ENCODE measurements around the gene PDE4D. TPM values are rescaled to one million over a fixed set of nuclear protein-coding genes. Genes with fewer than 3 reads are reported as not detected.

The PDE4D gene
- total RNA-seq, 1 experiment from 2014 or later = 11.6 TPM

DNA sequence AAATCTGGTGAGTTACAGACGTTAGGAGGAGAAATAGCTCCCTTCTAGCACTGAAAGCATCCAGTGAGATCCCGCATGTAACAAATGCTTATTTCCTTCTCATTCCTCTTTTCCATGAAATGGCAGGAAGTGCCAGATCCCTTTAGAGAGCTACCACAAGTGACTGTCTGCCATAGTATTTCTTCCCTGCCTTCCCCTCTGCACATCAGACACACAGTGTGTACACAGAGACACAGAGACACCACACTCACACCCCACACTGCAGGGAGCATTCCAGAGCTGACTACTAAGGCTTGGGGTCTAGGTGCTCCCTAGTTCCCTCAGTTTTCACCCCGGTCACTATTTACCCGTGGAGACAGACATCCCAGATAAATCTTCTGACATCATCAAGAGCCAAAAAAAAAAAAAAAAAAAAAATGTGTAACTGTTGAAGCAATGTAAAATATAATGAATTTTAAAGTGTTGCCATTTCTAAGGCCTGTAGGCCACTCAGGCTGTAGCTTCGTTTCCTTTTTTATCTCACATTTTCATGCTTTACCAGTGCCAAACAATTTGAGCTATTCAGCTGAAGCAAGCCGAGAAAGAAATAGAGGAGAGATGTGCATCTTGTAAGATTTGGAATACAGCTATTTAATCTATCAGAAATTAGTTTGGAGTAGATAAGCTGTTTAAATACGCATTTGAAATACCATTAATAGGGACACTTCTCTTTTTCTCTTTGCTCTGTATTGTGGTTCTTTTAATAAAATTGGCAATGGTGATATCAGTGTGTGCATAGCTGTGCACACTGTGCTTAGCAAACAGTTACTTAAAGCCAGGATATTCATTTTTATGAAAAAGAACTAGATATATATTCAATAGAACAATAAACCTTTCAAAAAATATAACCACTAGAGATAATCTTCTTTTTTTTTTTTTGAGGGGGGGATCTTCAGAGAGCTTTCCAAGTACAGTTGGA, 405.5 kb downstream of the PDE4D start:
- TF ChIP-seq CTCF (IDR thresholded peaks at IDR 0.05; ENCODE audit: unreplicated experiment) = no peak
- DNase-seq = no peak
- intact Hi-C loops (cut with micrococcal nuclease; ENCODE audit: unreplicated experiment) = no loop called here
- peaks cover 11% of the 10 kb centered on the region for H3K4me1 Mint-ChIP-seq (ENCODE audit: low read depth, unreplicated experiment)
- CTCF ChIA-PET = interaction anchor here (0.7 to 1.5 kb wide), 3 partner anchors 8 to 34 kb away, joined by 3 to 8 read pairs (median 4); no protein-coding TSS in a partner anchor
- H3K9me3 Mint-ChIP-seq (ENCODE audit: low read depth, unreplicated experiment) = no peaks in the 10 kb centered on the region
- H3K27ac Mint-ChIP-seq (ENCODE audit: unreplicated experiment) = no peak overlapping the region
- BruUV-seq (replicated peaks) = no TSS peak
- no peak overlapping the region for H3K4me3 Mint-ChIP-seq (ENCODE audit: low read depth, unreplicated experiment)
- H3K36me3 Mint-ChIP-seq (ENCODE audit: insufficient read depth, unreplicated experiment) = no peaks in the 10 kb centered on the region
- no peaks in the 10 kb centered on the region for H3K27me3 Mint-ChIP-seq (ENCODE audit: unreplicated experiment)

DNA sequence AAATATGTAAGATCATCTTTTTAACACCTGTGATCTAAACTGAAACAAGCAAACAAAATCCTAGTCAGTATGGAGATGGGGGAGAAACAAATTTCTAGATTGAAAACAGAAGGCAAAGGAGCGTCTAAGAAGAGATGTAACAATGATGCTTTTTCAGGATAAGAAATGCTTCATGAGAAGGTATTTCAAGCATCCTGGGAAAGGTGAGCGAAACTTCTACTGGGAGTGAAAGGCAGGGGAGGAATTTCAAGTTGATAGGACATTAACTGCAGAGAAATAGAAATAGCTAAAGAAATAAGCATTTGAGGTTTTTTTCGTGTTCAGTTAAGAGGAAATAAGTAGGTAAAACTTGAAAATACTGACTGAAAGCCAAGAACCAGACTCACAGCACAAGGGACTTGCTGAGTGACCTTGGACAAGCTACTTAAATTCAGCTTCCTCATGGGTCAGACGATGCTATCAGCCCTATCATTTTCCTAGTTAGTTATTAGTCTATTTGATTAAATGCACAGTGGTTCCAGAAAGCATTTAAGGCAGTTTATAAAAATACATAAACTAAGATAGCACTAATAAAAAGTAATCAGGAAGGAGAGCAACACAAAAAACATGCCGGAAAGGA, 406.3 kb downstream of the PDE4D start:
- Mint-ChIP-seq H3K27me3 (ENCODE audit: unreplicated experiment) (no peaks in the 10 kb centered on the region), H3K9me3 (ENCODE audit: low read depth, unreplicated experiment) (no peaks in the 10 kb centered on the region), H3K27ac (ENCODE audit: unreplicated experiment) (no peak overlapping the region), H3K4me1 (ENCODE audit: low read depth, unreplicated experiment) (peaks cover 11% of the 10 kb centered on the region), H3K4me3 (ENCODE audit: low read depth, unreplicated experiment) (no peak overlapping the region), H3K36me3 (ENCODE audit: insufficient read depth, unreplicated experiment) (no peaks in the 10 kb centered on the region)
- BruUV-seq (replicated peaks) = no TSS peak
- CTCF ChIA-PET = interaction anchor here (1.5 kb wide), 1 partner anchor 10 kb away, joined by 3 read pairs; no protein-coding TSS in a partner anchor
- TF ChIP-seq CTCF (IDR thresholded peaks at IDR 0.05; ENCODE audit: unreplicated experiment) = no peak
- intact Hi-C loops (cut with micrococcal nuclease; ENCODE audit: unreplicated experiment) = no loop called here
- DNase-seq = no peak

GRCh38 chr5:59486508-59486907, 407.0 kb downstream of the PDE4D start:
- Mint-ChIP-seq H3K27ac (ENCODE audit: unreplicated experiment) (no peak overlapping the region), H3K4me1 (ENCODE audit: low read depth, unreplicated experiment) (peaks cover 11% of the 10 kb centered on the region), H3K27me3 (ENCODE audit: unreplicated experiment) (no peaks in the 10 kb centered on the region), H3K4me3 (ENCODE audit: low read depth, unreplicated experiment) (no peak overlapping the region), H3K36me3 (ENCODE audit: insufficient read depth, unreplicated experiment) (no peaks in the 10 kb centered on the region), H3K9me3 (ENCODE audit: low read depth, unreplicated experiment) (no peaks in the 10 kb centered on the region)
- no peak for DNase-seq
- CTCF ChIA-PET = no interaction called here
- TF ChIP-seq CTCF (IDR thresholded peaks at IDR 0.05; ENCODE audit: unreplicated experiment) = no peak
- no TSS peak for BruUV-seq (replicated peaks)
- intact Hi-C loops (cut with micrococcal nuclease; ENCODE audit: unreplicated experiment) = no loop called here

DNA sequence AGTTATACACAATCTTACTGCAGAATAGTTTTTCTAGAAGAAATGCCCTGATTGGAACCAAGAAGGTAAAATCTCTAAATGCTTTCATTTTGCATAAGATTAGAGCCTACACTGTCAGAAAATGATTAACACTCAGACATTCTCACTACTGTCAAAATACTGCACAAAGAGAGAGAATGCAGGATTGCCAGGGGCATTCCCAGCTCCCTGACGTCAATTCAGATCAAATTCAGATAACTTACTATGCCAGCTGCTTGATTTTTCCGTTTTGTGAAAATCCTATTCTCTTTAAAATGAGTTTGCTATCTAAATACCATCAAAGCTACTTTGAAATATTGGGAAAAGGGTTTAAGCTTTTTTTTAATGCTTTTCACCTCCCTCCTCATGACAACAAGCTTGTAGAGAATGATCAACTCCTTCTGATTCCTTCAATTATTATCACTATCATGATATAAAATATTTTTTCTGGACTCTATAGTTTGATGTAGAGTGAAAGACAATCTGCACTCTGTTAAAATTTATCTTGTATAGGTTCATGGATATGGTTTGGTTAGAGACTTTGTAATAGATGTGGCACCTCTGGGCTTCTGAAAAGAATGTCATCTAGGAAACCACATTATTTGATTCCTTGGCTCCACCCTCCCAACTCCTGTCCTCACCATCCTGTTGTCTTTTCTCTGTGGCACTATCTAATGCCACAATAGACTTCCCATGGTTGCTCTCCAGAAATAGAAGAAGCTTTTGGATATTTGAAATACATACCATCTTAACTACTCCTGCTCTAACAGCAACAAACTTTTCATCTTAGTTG, 407.7 kb downstream of the PDE4D start:
- intact Hi-C loops (cut with micrococcal nuclease; ENCODE audit: unreplicated experiment) = no loop called here
- CTCF ChIA-PET = no interaction called here
- DNase-seq = no peak
- H3K27me3 Mint-ChIP-seq (ENCODE audit: unreplicated experiment) = no peaks in the 10 kb centered on the region
- H3K27ac Mint-ChIP-seq (ENCODE audit: unreplicated experiment) = no peak overlapping the region
- H3K9me3 Mint-ChIP-seq (ENCODE audit: low read depth, unreplicated experiment) = no peaks in the 10 kb centered on the region
- peaks cover 11% of the 10 kb centered on the region for H3K4me1 Mint-ChIP-seq (ENCODE audit: low read depth, unreplicated experiment)
- H3K36me3 Mint-ChIP-seq (ENCODE audit: insufficient read depth, unreplicated experiment) = no peaks in the 10 kb centered on the region
- H3K4me3 Mint-ChIP-seq (ENCODE audit: low read depth, unreplicated experiment) = no peak overlapping the region
- BruUV-seq (replicated peaks) = no TSS peak
- TF ChIP-seq CTCF (IDR thresholded peaks at IDR 0.05; ENCODE audit: unreplicated experiment) = no peak

All from Calu3 (cell line).